ENCODE measurements around the gene TLCD1. TPM values are rescaled to one million over a fixed set of nuclear protein-coding genes. Genes with fewer than 3 reads are reported as not detected.

TLCD1 gene
- total RNA-seq, 1 experiment from 2014 or later, result 19.4 TPM

GRCh38 chr17:28706471-28707338 lies 19.3 kb downstream of the TLCD1 start:
- Histone ChIP-seq H2AFZ (no peak overlapping the region), H3K9me3 (ENCODE audit: insufficient read depth, low read depth) (no peaks in the 10 kb centered on the region), H4K20me1 (ENCODE audit: insufficient read depth) (no peaks in the 10 kb centered on the region), H3K4me3 (no peak overlapping the region), H3F3A (ENCODE audit: insufficient read depth, low read depth) (peaks cover 28% of the 10 kb centered on the region; the same call in 1 of the 2 replicates), H3K9me2 (ENCODE audit: insufficient read depth) (no peaks in the 10 kb centered on the region), H3K4me1 (replicated peaks; ENCODE audit: insufficient read depth) (peaks cover 7% of the 10 kb centered on the region), H3K27me3 (ENCODE audit: insufficient read depth, low read depth) (no peaks in the 10 kb centered on the region), H3K36me3 (ENCODE audit: low read depth) (no peaks in the 10 kb centered on the region), H3K27ac (no peak overlapping the region), H3K4me2 (no peak overlapping the region), H3K79me2 (ENCODE audit: low read depth) (no peaks in the 10 kb centered on the region)
- intact Hi-C loops (cut with micrococcal nuclease; ENCODE audit: unreplicated experiment), result no loop called here
- no TSS peak for BruUV-seq (replicated peaks)
- DNase-seq, result no peak
- POLR2A ChIA-PET (ENCODE audit: unreplicated experiment), result no interaction called here
- CTCF ChIA-PET, result no interaction called here
- no peak for TF ChIP-seq EZH2 (IDR thresholded peaks at IDR 0.05; ENCODE audit: low read depth)
- no peak for TF ChIP-seq CTCF (conservative IDR thresholded peaks at IDR 0.05)

- BruUV-seq (replicated peaks), result no TSS peak
- DNase-seq, result no peak
- Histone ChIP-seq H3K27me3 (ENCODE audit: insufficient read depth, low read depth) (no peaks in the 10 kb centered on the region), H4K20me1 (ENCODE audit: insufficient read depth) (no peaks in the 10 kb centered on the region), H3K9me3 (ENCODE audit: insufficient read depth, low read depth) (no peaks in the 10 kb centered on the region), H3K36me3 (ENCODE audit: low read depth) (no peaks in the 10 kb centered on the region), H3K4me1 (replicated peaks; ENCODE audit: insufficient read depth) (peaks cover 7% of the 10 kb centered on the region), H3K4me3 (no peak overlapping the region), H2AFZ (no peak overlapping the region), H3F3A (ENCODE audit: insufficient read depth, low read depth) (peaks cover 24% of the 10 kb centered on the region; the same call in 1 of the 2 replicates), H3K9me2 (ENCODE audit: insufficient read depth) (no peaks in the 10 kb centered on the region), H3K4me2 (no peak overlapping the region), H3K27ac (no peak overlapping the region), H3K79me2 (ENCODE audit: low read depth) (no peaks in the 10 kb centered on the region)
- POLR2A ChIA-PET (ENCODE audit: unreplicated experiment), result no interaction called here
- no peak for TF ChIP-seq EZH2 (IDR thresholded peaks at IDR 0.05; ENCODE audit: low read depth)
- TF ChIP-seq CTCF (conservative IDR thresholded peaks at IDR 0.05), result no peak
- CTCF ChIA-PET, result interaction anchor here (0.9 kb wide), 1 partner anchor 21 kb away, joined by 3 read pairs; no protein-coding TSS in a partner anchor
- intact Hi-C loops (cut with micrococcal nuclease; ENCODE audit: unreplicated experiment), result no loop called here
Observed at GRCh38 chr17:28705728-28706334, 20.2 kb downstream of the TLCD1 start.

- Histone ChIP-seq H2AFZ (no peak overlapping the region), H3F3A (ENCODE audit: insufficient read depth, low read depth) (peaks cover 20% of the 10 kb centered on the region; the same call in 1 of the 2 replicates), H3K27ac (no peak overlapping the region), H3K36me3 (ENCODE audit: low read depth) (no peaks in the 10 kb centered on the region), H3K4me3 (no peak overlapping the region), H3K4me1 (replicated peaks; ENCODE audit: insufficient read depth) (peaks cover 4% of the 10 kb centered on the region), H3K79me2 (ENCODE audit: low read depth) (no peaks in the 10 kb centered on the region), H4K20me1 (ENCODE audit: insufficient read depth) (no peaks in the 10 kb centered on the region), H3K9me3 (ENCODE audit: insufficient read depth, low read depth) (no peaks in the 10 kb centered on the region), H3K27me3 (ENCODE audit: insufficient read depth, low read depth) (no peaks in the 10 kb centered on the region), H3K9me2 (ENCODE audit: insufficient read depth) (no peaks in the 10 kb centered on the region), H3K4me2 (no peak overlapping the region)
- TF ChIP-seq EZH2 (IDR thresholded peaks at IDR 0.05; ENCODE audit: low read depth) (no peak), CTCF (conservative IDR thresholded peaks at IDR 0.05) (no peak)
- no peak for DNase-seq
- intact Hi-C loops (cut with micrococcal nuclease; ENCODE audit: unreplicated experiment), result no loop called here
- ChIA-PET POLR2A (ENCODE audit: unreplicated experiment) (no interaction called here), CTCF (interaction anchor here (0.5 to 0.9 kb wide), 2 partner anchors 8 to 21 kb away, joined by 3 to 5 read pairs; no protein-coding TSS in a partner anchor)
- no TSS peak for BruUV-seq (replicated peaks)
Observed at GRCh38 chr17:28705074-28705659, 20.9 kb downstream of the TLCD1 start.

All from PC-9 (cell line).